ENCODE measurements around the gene EML6.

EML6 gene

GRCh38 chr2:54801352-54801751, 77.9 kb downstream of the EML6 start:
- DNase-seq = no peak

GRCh38 chr2:54803783-54804751, 80.6 kb downstream of the EML6 start:
- DNase-seq = no peak

- no peak for DNase-seq
Measured at GRCh38 chr2:54805255-54805654, 81.8 kb downstream of the EML6 start.

GRCh38 chr2:54806975-54807374, 83.5 kb downstream of the EML6 start:
- no peak for DNase-seq

GRCh38 chr2:54808661-54809060, 85.2 kb downstream of the EML6 start:
- no peak for DNase-seq

DNA sequence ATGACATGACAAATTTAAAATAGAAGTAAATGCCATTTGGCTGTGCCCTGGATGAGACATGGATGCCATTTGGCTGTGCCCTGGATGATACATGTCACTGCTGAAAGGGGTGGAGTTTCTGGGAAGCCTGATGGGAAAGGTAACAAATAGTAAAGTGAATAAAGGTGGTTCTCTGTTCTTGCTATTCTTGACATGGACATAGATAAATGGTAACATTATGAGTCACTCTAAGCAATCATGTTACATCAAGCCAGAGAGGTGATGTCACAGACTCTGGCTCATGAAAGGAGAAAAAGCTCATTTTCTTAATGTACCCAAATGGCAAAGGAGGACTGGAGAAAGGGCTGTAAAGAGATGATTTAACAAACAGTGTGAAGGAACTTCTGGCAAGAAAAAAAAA, 86.4 kb downstream of the EML6 start:
- no peak for DNase-seq

GRCh38 chr2:54810246-54810645, 86.8 kb downstream of the EML6 start:
- DNase-seq = no peak

GRCh38 chr2:54813584-54813983, 90.1 kb downstream of the EML6 start:
- no peak for DNase-seq

GRCh38 chr2:54814389-54815147, 91.1 kb downstream of the EML6 start:
- DNase-seq = no peak

GRCh38 chr2:54815148-54815539, 91.7 kb downstream of the EML6 start:
- DNase-seq = no peak

DNA sequence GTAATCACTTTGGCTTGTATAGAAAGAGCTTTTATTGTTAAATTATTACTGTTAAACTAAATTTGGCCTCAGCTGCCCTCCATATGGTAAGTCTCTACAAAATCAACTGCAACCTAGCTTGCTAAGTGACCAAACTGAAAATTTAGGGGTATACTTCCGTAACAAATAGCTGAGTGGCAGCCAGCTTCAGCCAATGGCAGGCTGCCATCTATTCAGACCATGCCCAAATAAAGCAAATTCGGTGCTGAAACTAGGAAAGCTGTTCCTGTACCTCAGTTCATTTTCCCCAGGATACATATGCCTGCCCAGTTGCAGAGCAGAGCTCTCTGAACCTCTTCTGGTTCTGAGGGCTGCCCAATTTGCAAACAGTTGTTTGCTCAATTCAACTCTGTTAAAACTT, 94.8 kb downstream of the EML6 start:
- peak in 2 of 56 donors; percentile 6 to 28 for DNase-seq

DNA sequence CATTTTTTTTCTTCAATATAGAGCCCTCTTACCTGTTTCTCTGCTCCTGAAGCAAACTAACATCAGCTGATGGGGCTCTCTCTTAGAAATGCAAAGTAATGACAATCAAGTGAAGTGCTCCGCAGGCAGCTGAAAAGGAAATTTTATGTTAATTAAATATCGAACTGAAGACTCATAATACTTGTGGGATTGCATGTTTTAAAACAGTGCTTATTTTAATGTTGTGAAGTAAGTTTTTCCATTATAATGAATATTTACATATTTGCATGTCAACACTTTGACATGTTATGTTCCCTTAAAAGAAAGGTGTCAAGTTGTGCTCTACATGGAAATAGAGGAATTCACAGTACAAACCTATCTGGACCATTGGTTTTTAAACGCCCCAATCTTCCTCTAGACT, 97.1 kb downstream of the EML6 start:
- no peak for DNase-seq

DNA sequence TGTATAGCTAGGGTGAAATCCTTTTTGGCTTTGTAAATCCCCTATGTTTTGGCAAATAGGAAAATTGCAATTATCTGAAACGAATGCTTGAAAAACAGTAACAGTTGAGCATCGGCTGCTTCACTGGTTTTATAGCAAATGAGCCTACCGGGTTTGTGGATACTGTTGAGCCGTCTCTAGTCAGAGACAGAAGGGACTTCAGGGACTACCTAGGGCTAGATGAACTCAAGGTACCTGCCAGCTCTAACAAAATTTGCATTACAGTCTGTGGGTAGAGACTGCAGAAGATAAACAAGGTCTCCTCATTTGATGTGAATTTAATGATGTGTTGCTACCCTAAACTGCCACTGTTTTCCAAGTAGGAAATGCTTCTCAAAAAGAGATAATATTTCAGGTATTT, 101.1 kb downstream of the EML6 start:
- no peak for DNase-seq

DNA sequence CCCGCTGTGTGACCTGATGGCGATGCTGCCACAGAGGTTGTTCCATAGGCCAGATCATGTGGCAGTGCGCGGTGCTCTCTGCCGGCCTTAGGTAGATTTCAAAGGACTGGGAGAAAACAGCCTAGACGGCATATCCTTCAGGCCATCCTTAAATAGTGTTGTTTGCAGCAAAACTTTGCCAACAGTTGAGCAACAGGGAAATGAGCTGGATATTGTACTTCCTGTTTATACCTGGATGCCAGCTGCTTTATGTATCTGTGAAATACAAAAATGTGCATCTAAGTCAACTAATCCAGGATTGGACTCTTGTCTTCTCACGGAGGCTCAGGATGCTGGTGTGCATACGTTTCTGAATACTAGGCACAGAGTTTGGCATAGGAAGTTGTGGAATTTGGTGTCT, 107.1 kb downstream of the EML6 start:
- DNase-seq = no peak

- no peak for DNase-seq
Measured at GRCh38 chr2:54831480-54831879, 108.0 kb downstream of the EML6 start.

DNA sequence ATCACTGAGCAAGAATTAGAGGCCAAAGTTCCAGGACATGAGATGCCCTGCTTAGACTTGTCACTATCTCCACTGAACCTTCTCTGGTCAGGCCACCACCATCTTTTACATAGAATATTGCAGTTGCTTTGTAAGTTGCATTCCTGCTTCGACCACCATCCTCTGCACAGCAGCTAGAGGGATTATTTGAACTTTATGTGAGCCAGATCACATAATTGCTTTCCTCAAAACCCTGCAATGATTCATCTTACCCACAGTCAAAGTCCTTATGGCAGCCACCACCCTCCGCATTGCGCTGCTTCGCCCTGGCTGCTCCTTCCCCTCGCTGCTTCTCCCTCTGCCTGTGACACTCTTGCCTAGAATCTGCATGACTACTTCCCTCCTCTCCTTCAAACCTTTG, 111.3 kb downstream of the EML6 start:
- no peak for DNase-seq

DNA sequence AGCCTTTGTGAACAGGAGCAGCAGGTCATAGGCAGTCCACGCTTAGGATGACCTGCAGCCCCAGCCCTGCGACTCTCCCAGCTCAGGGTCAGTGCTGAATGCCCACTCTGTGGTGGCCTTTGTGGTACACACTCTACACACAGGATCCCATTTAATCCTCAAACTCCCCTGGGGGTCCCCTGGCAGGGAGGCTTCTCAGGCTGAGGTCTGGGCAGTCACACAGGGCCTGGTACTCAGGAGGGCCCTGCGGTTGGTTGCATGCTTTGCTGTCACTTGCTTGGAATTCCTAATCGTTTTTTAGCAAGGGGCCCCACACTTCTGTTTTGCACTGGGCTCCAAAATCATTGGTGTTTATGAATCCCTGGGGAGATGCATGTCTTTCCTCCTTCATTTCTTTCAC, 113.0 kb downstream of the EML6 start:
- no peak for DNase-seq

- peak in 43 of 56 donors; percentile 5 to 76 (median 33) for DNase-seq
Measured at GRCh38 chr2:54838585-54839035, 115.1 kb downstream of the EML6 start.

DNA sequence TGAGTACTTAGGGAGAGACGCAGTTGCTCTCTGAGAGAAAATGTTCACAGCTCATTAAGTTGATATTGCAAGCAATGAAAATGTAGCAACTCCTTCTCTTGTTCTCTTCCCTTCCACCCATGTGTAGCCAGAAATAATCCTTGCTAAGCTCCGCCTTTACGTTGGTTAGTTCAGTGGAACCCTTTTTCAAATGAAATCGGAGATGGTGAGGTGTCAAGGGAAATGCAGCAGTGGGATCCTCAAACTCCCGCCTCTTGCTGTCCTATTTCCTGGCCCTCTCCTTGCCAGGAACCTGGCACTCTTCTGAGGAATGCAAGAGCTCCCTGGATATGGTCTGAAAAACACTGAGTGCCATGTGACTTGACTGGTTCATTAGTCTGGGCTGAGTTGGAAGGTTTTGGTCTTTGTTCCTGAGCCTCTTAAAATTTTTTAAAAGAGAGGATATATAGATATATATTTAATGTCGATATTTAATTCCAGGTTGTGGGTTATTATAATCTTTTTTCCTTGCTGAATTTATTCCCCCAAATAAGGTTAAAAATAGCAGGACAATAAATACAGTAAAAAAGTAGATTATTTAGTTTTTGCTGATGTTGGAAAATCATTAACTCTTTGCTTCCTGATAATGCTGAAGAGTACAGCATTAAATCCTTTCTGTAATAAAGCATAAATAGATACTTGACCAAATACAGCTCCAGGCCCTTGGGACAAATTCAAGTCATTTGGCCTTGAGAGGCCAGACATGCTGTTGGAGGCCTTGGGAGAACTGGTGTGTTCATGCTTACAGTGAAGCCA, 116.2 kb downstream of the EML6 start:
- DNase-seq = peak in 9 of 56 donors; percentile 3 to 30 (median 10)

GRCh38 chr2:54840559-54841468, 117.4 kb downstream of the EML6 start:
- DNase-seq = no peak

All from amygdala (tissue), 56 donors.